ENCODE data around the gene IRGQ. TPM values are rescaled to one million over a fixed set of nuclear protein-coding genes. Genes with fewer than 3 reads are reported as not detected.
"Not testable (repeated sequence)": the region's sequence is repeated elsewhere in the genome, so short reads cannot be mapped to it uniquely, and the experiment has no call there.

The IRGQ gene
- total and polyA plus RNA-seq, 2 experiments from 2014 or later, result 9.6 to 26.2 TPM

DNA sequence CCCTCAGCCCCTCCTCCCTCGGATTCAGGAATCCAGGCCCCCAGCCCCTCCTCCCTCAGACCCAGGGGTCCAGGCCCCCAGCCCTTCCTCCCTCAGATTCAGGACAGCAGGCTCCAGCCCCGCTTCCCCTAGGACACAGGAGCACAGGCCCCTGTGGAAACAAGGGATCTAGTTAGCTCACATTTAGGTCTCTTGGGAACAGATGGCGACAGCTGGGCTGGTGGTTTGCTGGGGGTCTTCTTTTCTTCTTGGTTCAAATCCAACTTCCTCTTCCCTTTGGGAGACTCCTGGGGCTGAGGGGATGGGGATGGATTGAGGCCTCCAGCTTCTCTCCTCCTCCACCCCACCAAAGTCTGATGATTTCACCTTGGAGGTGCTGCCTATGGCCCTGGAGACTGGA, 43.3 kb downstream of the IRGQ start:
- H3K4me1 ChIP-seq (ENCODE audit: insufficient read depth), result no peaks in the 10 kb centered on the region

DNA sequence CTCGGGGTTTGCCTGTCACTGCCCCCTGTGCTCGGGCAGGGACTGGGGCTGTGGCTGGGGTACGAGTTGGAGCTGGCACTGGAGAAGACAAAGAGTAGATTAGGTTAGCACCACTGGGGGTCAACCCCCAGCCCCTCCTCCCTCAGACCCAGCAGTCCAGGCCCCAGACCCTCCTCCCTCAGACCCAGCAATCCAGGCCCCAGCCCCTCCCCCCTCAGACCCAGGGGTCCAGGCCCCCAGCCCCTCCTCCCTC, 43.8 kb downstream of the IRGQ start:
- Histone ChIP-seq H3K4me3 (no peak overlapping the region), H3K27me3 (no peaks in the 10 kb centered on the region), H3K9me3 (ENCODE audit: low read depth) (no peaks in the 10 kb centered on the region), H2AFZ (no peak overlapping the region), H3K4me1 (ENCODE audit: insufficient read depth) (no peaks in the 10 kb centered on the region), H3K27ac (no peak overlapping the region), H3K79me2 (no peaks in the 10 kb centered on the region), H4K20me1 (ENCODE audit: insufficient read depth, poor library complexity, severe bottlenecking) (no peaks in the 10 kb centered on the region), H3K4me2 (no peak overlapping the region), H3K36me3 (replicated peaks; ENCODE audit: insufficient read depth, low read depth) (no peaks in the 10 kb centered on the region), H3K9me2 (replicated peaks; ENCODE audit: insufficient read depth) (no peaks in the 10 kb centered on the region)
- DNase-seq (ENCODE audit: low spot score), result no peak
- 80% methylated on average over 1 of the region's 3 CpGs for WGBS (ENCODE audit: low lambda C conversion rate, missing lambda C conversion rate)
- TF ChIP-seq EZH2phosphoT487 (IDR thresholded peaks at IDR 0.05; ENCODE audit: low read depth, severe bottlenecking, unreplicated experiment), result no peak

More for the DNA sequence above, 43.3 kb downstream of the IRGQ start:
- H3K9me2 ChIP-seq (replicated peaks; ENCODE audit: insufficient read depth), result no peaks in the 10 kb centered on the region
- H3K36me3 ChIP-seq (replicated peaks; ENCODE audit: insufficient read depth, low read depth), result no peaks in the 10 kb centered on the region
- no peaks in the 10 kb centered on the region for H4K20me1 ChIP-seq (ENCODE audit: insufficient read depth, poor library complexity, severe bottlenecking)
- 100% methylated on average over 2 of the region's 3 CpGs for WGBS (ENCODE audit: low lambda C conversion rate, missing lambda C conversion rate)
- H3K27me3 ChIP-seq, result no peaks in the 10 kb centered on the region
- H3K9me3 ChIP-seq (ENCODE audit: low read depth), result no peaks in the 10 kb centered on the region
- TF ChIP-seq EZH2phosphoT487 (IDR thresholded peaks at IDR 0.05; ENCODE audit: low read depth, severe bottlenecking, unreplicated experiment) (no peak), EZH2 (IDR thresholded peaks at IDR 0.05; ENCODE audit: borderline replicate concordance) (no peak)
- TF ChIP-seq, protein P1, sequence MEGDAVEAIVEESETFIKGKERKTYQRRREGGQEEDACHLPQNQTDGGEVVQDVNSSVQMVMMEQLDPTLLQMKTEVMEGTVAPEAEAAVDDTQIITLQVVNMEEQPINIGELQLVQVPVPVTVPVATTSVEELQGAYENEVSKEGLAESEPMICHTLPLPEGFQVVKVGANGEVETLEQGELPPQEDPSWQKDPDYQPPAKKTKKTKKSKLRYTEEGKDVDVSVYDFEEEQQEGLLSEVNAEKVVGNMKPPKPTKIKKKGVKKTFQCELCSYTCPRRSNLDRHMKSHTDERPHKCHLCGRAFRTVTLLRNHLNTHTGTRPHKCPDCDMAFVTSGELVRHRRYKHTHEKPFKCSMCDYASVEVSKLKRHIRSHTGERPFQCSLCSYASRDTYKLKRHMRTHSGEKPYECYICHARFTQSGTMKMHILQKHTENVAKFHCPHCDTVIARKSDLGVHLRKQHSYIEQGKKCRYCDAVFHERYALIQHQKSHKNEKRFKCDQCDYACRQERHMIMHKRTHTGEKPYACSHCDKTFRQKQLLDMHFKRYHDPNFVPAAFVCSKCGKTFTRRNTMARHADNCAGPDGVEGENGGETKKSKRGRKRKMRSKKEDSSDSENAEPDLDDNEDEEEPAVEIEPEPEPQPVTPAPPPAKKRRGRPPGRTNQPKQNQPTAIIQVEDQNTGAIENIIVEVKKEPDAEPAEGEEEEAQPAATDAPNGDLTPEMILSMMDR (IDR thresholded peaks at IDR 0.05; ENCODE audit: poor library complexity), result no peak
- H3K4me2 ChIP-seq, result no peak overlapping the region
- no peak for DNase-seq (ENCODE audit: low spot score)
- no peak overlapping the region for H2AFZ ChIP-seq
- no peaks in the 10 kb centered on the region for H3K79me2 ChIP-seq
- no peak overlapping the region for H3K27ac ChIP-seq
- no peak overlapping the region for H3K4me3 ChIP-seq

DNA sequence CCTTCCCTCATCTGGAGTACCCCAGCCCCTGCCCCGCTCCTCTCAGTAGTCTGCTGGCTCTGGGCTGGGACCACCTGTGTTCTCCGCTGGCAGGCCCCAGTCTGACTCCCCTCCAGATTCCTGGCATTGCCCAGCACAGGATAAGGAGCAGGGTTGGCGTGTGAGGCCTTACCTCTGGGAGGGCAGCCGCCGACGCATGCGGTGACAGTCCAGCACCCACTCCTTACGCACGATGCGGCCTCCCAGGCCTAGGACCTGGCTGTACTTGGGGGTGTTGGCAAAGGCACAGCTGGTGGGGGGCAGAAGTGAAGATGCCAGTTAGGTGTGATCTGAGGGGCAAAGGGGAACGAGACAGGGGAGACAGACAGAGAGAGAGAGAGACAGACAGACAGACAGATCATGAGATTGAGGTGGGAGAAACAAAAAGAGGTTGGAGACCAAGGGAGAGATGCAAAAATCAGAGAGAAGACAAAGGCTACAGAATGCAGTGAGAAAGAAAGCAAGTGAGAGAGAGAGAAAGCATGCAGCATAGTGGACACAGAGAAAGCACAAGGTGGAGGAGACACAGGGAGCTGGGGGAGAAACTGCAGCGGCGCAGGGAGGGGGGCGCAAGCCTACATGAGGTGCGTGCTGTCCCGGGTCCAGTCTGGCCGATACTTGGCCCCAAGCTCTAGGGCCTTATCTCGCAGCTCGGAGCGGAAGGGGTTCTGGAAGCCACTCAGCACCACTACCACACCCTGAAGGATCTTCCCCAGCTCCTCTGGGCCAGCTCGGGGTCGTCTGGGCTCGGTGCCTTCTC, 44.3 kb downstream of the IRGQ start:
- no peak overlapping the region for H3K4me3 ChIP-seq
- H2AFZ ChIP-seq, result no peak overlapping the region
- no peaks in the 10 kb centered on the region for H3K36me3 ChIP-seq (replicated peaks; ENCODE audit: insufficient read depth, low read depth)
- no peak overlapping the region for H3K27ac ChIP-seq
- no peak overlapping the region for H3K4me2 ChIP-seq
- 93% methylated on average over 23 of the region's 23 CpGs for WGBS (ENCODE audit: low lambda C conversion rate, missing lambda C conversion rate)
- no peaks in the 10 kb centered on the region for H3K27me3 ChIP-seq
- no peaks in the 10 kb centered on the region for H4K20me1 ChIP-seq (ENCODE audit: insufficient read depth, poor library complexity, severe bottlenecking)
- H3K9me2 ChIP-seq (replicated peaks; ENCODE audit: insufficient read depth), result no peaks in the 10 kb centered on the region
- TF ChIP-seq, protein P1 (IDR thresholded peaks at IDR 0.05; ENCODE audit: poor library complexity), result no peak
- TF ChIP-seq EZH2 (IDR thresholded peaks at IDR 0.05; ENCODE audit: borderline replicate concordance) (no peak), EZH2phosphoT487 (IDR thresholded peaks at IDR 0.05; ENCODE audit: low read depth, severe bottlenecking, unreplicated experiment) (no peak)
- no peak for DNase-seq (ENCODE audit: low spot score)
- H3K9me3 ChIP-seq (ENCODE audit: low read depth), result no peaks in the 10 kb centered on the region
- H3K79me2 ChIP-seq, result no peaks in the 10 kb centered on the region
- no peaks in the 10 kb centered on the region for H3K4me1 ChIP-seq (ENCODE audit: insufficient read depth)

DNA sequence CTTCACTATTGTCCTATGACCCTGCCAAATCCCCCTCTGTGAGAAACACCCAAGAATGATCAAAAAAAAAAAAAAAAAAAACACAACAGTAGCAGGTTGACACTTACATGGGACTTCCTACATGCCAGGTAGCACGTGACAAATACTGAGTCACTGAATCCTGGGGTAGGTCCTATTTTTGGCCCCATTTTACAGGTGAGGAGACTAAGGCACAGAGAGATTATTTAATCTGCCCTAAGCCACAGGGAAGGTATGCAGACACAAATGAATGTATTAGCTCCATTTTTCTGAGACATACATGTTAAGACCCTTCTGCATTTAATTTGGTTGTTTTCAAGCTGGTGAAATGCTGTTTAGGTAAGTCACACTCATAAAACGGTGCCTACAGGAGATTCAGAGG, 47.2 kb downstream of the IRGQ start:
- Histone ChIP-seq H3K9me2 (replicated peaks; ENCODE audit: insufficient read depth) (no peaks in the 10 kb centered on the region), H3K27me3 (no peaks in the 10 kb centered on the region), H3K36me3 (replicated peaks; ENCODE audit: insufficient read depth, low read depth) (no peaks in the 10 kb centered on the region), H4K20me1 (ENCODE audit: insufficient read depth, poor library complexity, severe bottlenecking) (no peaks in the 10 kb centered on the region), H3K9me3 (ENCODE audit: low read depth) (no peaks in the 10 kb centered on the region), H3K79me2 (no peaks in the 10 kb centered on the region), H2AFZ (no peak overlapping the region), H3K27ac (no peak overlapping the region), H3K4me1 (ENCODE audit: insufficient read depth) (no peaks in the 10 kb centered on the region), H3K4me2 (no peak overlapping the region), H3K4me3 (no peak overlapping the region)
- DNase-seq (ENCODE audit: low spot score), result no peak
- 89% methylated on average over 2 of the region's 2 CpGs for WGBS (ENCODE audit: low lambda C conversion rate, missing lambda C conversion rate)
- TF ChIP-seq, protein P1 (IDR thresholded peaks at IDR 0.05; ENCODE audit: poor library complexity), result no peak
- TF ChIP-seq EZH2 (IDR thresholded peaks at IDR 0.05; ENCODE audit: borderline replicate concordance), result no peak

DNA sequence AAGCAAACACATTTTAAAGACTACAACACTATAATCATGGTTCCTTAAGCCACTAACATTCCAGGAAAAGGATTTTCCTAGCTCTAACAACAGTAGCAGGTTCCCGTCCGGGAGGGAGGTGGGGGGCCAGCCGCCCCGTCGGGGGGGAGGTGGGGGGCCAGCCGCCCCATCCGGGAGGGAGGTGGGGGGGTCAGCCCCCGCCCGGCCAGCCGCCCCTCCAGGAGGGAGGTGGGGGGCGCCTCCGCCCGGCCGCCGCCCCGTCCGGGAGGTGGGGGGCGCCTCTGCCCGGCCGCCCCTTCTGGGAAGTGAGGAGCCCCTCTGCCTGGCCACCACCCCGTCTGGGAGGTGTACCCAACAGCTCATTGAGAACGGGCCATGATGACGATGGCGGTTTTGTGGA, 48.0 kb downstream of the IRGQ start:
- not testable (repeated sequence) for H3K36me3 ChIP-seq (replicated peaks; ENCODE audit: insufficient read depth, low read depth); H2AFZ ChIP-seq; H3K9me3 ChIP-seq (ENCODE audit: low read depth); H3K79me2 ChIP-seq; H3K27ac ChIP-seq; DNase-seq (ENCODE audit: low spot score); H3K4me1 ChIP-seq (ENCODE audit: insufficient read depth); H3K27me3 ChIP-seq; H3K9me2 ChIP-seq (replicated peaks; ENCODE audit: insufficient read depth); H3K4me2 ChIP-seq; H4K20me1 ChIP-seq (ENCODE audit: insufficient read depth, poor library complexity, severe bottlenecking); H3K4me3 ChIP-seq
- 85% methylated on average over 5 of the region's 24 CpGs for WGBS (ENCODE audit: low lambda C conversion rate, missing lambda C conversion rate)
